DMS 273 (cell line): Measurements from ENCODE around the gene GRAMD4.
A peak's percentile ranks its signal among the peaks of the same experiment; 100 is the strongest.

Experiments used
- DNase-seq: peaks from one replicate; lab custom pipeline; 2025; ENCODE audit not compliant: unreplicated experiment; lab: John Stamatoyannopoulos, UW

Gene GRAMD4

DNA sequence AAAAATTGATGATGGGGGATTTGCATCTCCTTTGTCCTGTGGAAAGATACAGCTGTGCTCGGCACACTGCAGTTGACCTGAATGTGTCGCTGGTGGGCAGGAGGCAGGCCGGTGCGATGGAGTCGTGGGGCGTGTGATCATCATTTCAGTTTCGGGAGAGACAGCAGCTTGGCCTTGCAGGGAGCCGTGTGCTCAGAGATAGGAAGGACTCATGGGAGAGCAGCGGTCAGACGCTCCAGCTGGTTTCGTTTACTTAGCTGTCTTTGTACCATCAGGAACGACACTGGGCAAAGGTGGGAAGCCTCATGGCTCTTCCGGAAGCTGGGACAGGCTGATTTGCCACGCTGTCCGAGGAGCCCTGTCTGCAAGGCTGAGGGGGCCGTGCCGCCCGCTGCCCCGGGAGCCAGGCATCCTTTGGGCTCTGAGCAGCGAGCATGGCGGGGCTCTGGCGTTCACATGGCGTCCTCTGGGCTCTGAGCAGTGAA lies 32.7 kb downstream of the GRAMD4 start:
- peak; percentile 73 for DNase-seq

DNA sequence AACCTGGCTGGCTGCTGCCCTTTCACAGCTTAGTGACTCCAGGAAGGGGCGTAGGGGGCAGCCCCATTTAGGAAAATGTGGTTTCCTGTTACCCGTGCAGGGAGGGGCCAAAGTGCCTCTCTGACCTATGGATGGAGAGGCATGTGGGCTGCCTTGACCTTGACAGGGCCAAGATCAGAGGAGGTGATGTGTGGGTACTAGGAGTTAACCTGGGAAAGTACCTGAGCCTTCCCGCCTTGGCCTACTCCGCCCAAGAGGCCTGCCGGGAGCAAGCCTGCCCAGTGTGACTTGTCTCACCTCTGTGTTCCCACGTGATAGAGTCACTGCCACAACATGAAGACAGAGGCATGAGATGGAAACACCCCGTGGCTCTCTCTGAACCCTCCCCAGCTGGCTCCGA lies 33.4 kb downstream of the GRAMD4 start:
- no peak for DNase-seq

DNA sequence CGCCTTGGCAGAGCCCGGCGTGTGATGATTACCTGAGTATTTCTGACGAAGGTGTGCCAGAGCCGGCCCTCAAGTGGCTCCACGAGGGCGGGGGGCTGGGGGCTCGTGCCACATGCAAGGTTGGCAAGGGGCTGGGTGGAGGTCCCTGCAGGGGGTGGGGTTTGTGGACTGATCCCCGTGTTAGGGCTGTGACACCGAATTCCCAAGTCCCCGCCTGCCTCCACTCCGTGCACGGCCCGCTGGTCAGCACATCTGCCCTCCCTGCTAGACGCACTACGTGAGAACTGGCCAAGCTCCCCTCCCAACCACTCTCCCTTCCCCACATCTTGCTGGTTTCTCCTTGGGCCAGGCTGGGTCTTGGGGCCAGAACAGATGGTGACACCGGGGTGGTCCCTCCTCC lies 34.2 kb downstream of the GRAMD4 start:
- DNase-seq = no peak

DNA sequence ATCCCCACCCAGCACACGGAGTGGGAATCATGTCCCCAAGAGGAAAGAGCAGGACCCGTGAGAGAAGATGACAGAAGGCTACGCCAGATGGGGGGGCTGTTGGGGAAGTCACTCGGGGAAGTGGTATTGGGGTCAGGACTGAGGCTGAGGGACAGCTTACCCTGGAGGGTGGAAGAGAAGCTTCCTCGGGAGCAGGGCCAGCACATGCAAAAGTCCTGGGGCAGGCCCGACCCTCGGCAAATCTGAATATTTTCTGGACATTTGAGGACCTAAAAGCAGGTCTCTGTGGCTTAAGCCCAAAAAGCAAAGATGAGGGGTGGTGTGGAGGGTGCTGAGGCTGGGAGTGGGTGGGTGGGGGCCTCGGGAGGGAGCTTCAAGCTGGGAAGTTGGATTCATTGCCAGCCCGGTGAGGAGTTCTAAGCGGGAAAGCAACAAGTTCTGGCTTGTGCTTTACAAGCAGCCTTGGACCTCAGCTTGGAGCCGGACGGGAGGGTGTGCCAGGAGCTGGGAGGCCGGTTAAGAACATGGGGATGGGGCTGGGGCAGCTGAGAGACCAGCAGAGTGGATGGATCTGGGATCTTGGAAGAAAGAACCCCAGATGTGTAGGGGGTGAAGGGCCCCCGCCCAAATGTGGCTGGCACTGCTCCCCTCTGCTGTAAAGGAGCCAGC lies 34.9 kb downstream of the GRAMD4 start:
- peak; percentile 38 for DNase-seq

DNA sequence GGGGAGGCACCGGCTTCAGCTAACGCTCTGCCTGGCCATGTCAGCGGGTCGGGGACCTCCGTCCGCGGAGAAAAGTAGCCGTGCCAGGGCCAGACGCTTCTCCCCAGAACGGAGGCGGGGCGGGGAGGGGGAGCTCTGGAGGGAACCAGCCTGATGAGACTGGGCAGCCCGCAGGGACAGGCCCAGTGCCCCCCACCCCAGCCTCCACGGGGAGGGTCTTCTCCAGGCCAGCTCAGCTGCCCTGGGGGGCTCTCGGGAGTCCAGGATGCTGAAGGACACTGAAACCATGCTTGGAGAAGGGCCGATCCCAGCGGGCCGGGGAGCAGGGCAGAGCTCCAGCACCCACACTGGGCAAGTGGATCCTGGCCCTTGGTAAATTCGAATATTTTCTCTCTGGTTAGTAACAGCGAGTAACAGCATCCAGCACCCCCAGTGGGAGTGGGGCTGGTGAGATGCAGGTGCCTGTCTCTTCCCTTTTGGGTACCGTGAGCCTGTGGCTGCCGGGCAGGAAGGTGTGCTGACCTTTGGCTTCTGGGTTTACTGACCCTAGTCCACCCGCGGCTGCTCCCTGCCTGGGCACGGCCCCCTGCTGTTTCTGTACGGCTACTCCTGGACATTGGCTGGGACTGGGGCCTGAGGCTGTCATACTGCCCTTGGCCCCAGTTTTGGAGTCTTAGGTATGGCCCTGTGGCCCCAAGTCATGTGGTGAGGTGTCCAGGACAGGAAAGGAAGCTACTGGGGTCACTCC lies 35.8 kb downstream of the GRAMD4 start:
- DNase-seq = no peak

DNA sequence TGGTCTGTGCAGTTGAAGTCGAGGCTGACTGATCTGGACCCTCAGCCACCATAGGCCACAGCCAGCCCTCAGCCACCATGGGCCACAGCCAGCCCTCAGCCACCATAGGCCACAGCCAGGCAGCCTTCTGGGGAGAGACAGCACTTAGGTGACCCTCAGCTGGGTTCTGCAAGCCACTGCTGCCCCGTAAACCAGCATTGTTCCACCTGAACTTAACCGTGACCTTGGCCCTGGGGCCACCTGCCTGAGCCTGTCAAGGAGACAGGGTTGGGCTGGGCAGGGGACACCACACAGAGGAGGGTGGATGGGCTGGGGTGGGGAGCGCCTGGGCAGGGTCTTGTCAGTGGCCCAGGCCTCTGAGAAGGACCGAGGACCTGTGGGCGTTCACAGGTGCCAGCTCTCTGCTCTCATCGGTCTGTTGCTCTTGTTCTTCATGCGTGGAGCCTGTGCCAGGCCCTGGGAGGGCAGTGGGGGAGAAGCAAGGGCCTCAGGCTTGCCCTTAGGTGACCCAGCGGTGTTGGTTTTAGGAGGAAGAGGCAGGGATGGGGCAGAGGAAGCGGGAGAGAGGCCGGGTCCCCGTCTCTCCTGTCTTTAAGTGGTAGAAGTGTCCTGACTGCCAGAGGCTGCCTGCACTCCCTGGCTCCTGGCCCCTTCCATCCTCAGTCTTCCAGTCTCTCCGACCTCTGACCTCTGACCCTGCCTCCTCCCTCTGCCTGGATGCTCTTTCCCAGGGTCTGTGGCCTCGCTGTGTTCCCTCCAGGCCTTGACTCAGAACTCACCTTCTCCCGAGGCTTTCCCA lies 36.9 kb downstream of the GRAMD4 start:
- no peak for DNase-seq

DNA sequence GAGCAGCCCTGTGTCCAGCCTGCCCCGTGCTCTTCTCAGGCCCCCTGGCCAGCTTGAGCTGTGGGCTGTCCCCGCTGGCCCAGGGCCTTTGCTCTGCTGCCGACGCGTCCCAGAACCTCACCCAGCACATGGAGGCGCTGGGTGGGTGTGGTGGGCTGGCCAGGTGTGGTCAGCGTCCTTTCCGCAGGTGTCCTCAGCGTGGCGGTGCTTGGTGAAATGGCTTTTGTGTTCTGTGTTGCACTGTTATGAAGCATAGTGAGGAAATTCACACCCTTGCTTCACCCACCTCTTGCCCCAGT lies 37.4 kb downstream of the GRAMD4 start:
- DNase-seq = no peak

DNA sequence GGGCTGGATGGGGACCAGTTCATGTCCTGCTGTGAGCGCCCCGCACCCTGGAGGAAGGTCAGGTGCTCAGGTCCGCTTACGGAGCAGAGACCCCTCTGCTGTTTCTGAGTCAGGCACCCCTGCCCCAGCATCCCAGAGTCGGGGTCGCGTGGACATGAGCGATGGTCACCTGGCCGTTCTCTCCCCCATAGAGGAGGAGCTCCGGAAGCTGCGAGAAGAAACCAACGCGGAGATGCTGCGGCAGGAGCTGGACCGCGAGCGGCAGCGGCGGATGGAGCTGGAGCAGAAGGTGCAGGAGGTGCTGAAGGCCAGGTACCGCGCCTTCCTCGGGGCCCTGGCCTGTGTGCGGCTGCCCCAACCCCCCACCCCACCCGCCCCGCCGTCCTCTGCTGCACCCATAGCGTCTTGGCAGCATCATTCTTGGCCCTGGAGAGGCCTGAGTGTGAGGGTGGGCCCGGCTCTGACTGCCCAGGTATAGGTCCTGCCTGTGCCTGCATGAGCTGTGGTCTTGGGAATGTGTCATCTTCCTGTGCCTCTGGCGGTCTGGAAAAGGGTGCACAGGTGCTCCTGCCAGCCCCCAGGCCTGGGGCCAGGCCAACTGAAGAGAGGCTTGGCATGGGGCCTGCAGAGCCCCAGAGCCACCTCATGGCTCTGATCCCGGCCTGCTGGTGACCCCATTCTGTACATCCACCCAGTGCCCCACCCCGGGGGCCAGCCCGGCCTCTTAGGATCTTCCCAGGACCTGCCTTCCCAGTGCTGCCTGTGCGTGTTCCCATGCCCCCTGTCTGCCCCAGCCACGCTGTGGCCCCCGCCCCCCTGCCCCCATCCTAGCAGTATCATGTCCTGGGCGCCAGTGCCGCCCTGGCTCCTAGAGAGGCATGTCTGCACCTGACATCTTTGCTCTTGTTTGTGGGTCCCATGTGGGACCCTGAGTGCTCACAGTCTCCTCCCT lies 38.1 kb downstream of the GRAMD4 start:
- peak; percentile 62 for DNase-seq

DNA sequence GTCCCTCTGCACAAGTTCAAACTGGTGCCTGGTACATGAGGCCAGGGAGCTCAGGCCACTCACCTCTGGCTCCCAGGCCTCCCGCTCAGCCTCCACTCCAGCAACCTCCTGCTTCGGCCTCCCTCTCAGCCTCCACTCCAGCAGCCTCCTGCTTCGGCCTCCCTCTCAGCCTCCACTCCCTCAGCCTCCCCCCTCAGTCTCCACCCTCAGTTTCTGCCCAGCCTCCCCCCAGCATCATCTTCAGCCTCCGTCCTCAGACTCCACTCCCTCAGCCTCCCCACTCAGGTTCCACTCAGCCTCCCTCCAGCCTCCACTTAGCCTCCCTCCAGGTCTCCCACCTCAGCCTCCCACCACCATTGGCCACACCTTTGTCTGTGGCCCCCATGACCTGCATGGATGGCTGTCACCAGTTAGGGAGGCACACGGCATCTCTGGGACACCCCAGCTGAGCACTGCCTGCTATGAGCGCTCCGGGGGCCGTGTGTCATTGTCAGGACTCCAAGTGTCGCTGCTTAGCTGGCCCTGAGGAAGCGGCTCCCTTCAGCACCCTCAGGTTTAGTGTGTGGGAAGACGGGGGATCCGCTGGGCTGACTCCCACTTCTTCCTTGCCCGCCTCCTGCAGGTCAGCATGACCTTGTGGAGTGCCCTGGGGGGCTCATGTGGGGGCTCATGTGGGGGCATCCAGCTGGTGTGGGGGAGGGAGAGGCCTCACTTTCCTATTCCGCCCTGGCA lies 39.0 kb downstream of the GRAMD4 start:
- no peak for DNase-seq

DNA sequence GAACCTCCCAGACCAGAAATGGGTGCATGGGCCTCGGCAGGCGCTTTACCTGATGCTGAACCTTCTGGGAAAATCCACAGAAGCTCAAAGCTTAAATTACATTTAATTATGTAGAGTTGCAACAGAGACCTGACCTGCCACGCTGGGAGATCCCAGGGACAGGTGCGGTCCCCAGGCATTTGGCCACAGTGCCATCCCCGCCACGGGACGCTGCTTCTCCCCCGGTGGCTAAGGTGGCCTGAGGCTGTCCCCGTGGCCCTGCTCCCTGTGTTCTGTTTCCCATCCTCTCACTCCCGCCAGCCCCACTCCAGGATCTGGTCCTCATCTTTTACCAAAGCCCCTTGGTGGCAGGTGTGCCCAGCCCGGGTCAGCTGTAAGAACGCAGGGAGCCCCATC lies 39.6 kb downstream of the GRAMD4 start:
- DNase-seq = no peak

DNA sequence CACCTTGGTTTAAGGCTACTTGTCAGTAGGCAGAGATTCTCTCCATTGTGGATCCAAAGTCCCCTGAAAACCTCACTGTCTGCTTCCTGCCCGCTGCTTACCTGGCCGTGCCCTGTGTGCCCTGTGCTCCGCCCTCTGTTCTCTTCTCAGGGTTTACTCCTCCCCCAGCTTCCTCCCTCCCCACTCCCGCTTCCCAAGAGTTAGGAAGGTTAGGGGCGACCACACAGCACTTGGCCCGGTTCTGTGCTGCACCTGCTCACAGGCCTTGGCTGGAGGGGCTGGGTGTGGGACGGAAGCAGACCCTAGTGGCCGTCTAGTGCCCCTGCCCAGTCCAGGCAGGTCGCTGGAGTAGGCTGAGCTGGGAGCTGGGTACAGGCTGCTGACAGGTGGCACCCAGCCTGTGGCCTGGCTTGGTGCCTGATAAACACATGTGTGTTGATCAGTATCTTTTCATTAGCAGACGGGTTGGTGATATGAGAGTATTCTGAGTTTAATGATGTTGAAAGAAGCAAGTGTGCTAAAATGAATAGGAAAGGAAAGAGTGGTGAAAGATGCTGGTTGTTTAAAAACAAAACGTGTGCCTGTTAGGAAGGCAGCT lies 40.5 kb downstream of the GRAMD4 start:
- DNase-seq = peak; percentile 93

DNA sequence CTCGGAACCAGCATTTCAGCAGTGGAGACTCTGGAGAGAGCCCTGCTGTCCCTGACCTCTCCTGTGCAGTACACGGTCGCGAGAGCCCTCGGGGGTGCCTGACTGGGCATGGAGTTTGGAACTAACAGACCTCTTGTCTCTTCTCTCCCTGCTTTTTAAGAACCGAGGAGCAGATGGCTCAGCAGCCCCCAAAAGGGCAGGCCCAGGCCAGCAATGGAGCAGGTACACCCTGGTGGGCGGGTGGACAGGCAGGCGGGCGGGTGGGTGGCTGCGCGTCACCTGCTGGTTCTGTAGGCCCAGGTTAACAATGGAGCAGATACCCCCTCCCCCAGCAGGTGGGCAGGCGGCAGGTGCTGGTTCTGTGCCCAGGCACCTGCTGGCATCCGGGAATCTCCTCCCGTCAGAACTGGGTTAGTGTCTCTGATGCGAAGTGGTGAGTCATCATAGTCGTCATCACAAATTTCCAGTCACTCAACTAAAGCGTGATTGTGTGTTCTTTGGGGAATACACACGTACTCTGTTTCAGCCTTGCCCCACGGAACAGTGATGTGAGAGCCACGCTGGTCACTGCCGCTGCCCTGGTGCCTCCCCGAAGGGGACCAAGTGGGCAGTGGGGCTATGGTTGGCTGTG lies 41.1 kb downstream of the GRAMD4 start:
- peak; percentile 74 for DNase-seq

DNA sequence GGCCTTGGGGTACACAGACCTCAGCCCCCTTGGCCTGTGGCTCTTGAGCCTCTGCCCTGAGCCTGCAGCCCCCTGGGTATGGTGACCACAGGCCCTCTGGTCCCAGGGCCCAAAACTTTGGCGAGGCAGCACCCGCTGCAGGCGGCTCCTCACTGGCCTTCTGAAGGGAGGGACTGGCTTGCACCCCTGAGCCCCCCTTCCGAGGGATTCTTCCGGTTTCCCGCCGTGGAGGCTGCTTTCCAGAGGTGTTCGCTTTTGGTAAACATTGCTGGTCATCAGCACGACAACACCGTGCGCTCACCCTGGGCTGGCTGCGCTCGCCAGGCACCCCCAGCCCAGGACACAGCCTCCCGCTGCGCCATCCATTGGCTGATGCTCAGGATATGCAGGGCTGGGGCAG lies 42.0 kb downstream of the GRAMD4 start:
- DNase-seq = no peak

DNA sequence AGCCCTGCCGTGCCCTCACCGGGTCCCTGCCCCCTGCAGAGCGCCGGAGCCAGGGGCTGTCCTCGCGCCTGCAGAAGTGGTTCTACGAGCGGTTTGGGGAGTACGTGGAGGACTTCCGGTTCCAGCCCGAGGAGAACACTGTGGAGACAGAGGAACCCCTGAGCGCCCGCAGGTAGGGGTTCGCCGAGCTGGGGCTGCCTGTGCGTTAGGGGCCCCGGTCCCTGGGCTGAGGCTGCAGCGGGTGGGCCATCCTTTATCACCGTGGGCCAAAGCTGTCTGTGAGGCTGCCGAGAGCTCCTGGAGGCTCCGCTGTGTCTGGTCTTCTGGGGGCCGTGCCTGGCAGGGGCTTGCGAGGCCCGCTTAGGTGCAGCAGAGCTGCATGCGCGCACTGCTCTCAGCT lies 42.8 kb downstream of the GRAMD4 start:
- DNase-seq = no peak

DNA sequence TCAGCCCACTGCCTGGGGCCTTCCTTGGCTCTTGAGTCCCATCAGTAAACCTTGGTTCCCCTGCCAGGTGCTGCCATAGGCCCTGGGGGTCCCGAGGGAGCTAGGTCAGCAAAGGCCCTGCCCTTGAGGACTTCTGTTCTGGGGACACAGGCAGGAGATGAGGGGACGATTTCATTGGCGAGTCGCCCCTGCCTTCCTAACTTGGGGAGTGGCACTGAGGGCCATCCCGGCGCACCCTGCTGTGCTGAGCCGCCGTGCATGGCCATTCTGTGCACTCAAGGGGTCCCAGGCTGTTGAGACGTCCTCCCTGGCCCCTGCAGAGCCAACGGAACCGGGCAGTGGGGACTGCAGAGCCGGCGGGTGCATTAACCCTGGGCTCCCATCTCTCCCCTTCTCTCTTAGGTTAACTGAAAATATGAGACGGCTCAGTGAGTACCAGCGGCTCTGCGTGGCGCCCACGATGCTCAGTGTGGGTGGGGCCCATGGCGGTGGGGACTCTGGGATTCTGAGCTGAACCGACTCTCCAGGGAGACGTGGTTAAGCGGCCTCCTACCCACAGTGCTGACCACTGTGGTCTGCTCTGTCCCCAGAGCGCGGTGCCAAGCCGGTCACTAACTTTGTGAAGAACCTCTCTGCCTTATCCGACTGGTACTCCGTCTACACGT lies 43.4 kb downstream of the GRAMD4 start:
- DNase-seq = no peak

DNA sequence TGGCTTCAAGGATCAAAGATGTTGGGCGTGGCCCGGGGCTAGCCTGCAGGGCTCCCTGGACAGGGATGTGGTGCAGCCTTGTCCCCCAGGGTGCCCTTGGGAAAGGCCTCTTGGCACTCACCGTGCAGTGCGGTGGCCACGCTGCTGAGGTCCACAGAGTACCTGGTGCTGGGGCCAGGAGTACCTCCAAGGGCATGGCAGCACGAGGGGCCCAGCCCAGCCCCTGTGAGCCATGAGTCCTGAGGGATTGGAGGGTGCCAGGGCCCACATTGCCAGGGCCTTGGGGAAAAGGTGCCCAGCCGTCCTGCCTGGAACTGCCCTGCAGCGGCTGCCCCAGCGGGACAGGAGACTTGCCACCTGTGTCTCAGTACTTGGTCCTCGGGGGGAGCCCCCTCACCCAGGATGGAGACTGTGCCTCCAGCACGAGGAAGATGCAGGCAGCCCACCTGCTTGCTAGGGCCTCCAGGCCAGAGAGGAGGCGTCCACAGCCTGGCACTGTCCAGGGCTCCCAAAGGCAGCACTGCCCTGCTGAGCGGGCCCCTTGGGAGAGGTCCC lies 44.2 kb downstream of the GRAMD4 start:
- no peak for DNase-seq

DNA sequence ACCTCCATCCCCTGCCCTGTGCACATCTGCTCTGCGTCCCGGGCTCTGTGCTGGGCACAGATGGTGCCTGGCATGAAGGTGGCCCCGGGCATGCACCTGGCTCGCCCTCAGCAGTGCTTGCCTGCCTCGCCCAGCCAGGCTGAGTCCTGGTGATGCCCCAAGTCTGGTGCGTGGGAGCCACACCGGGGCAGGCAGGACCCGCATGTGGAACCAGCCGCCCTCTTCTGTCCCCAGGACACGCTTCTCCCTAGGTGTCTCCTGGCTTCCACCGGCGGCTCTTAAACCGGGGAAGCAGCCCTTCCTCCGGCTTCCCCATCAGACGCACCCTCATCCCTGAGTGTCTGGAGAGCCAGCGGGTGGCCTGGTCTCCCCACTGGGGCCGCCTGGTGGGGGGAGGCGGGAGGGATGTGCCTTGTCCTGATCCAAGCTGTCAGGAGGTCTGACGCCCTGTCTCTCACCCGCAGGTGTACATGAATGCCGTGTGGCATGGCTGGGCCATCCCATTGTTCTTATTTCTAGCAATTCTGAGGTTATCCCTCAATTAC lies 45.0 kb downstream of the GRAMD4 start:
- DNase-seq = no peak

DNA sequence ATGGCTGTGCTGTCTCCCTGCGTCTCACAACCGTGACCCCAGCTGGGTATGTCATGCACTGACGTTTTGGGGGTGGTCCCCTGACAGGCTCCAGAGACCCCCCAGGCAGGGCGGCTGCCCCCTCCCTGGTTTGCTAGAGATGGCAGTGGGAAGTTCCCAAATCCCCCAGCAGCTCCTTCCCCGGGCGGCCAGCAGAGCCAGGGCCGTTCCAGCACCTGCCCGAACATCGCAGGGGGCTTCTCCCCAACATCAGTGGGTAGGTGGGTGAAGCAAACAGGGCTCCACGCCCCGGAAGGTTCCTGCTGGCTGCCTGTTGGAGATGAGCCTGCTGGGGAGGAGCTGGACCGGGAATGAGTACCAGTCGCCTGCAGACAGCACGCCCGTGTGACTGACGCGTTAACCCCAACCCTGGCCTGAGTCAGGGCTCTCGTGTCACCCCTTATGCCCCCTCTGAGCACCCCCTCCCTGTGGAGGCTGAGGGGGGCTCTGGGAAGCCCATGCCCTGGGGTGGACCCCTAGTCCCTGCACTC lies 45.6 kb downstream of the GRAMD4 start:
- DNase-seq = no peak
